Limb (tissue), 2 donors: ENCODE measurements around the gene TRMT2A.
"Not testable (repeated sequence)": the region's sequence is repeated elsewhere in the genome, so short reads cannot be mapped to it uniquely, and the experiment has no call there.

Experiments
- DNase-seq, 2 donors: peaks; one replicate each; pipeline ENCODE4 v3.0.0-alpha.2; 2016; ENCODE audit errors: extremely low spot score in 2 of 2

Gene TRMT2A

GRCh38 chr22:20116951-20117632, at the start of gene TRMT2A:
Gene TRMT2A, minus strand, starts transcription at chr22:20117226. Its CDS starts 320 bp downstream, at chr22:20116906.
- DNase-seq, result peak; percentile 97 to 99

GRCh38 chr22:20166703-20167102, 49.7 kb upstream of the TRMT2A start:
- no peak for DNase-seq

GRCh38 chr22:20165913-20166312, 48.9 kb upstream of the TRMT2A start:
- DNase-seq, result no peak

GRCh38 chr22:20165421-20165820, 48.4 kb upstream of the TRMT2A start:
- no peak for DNase-seq

GRCh38 chr22:20164863-20165262, 47.8 kb upstream of the TRMT2A start:
- DNase-seq, result no peak

GRCh38 chr22:20160041-20160440, 43.0 kb upstream of the TRMT2A start:
- no peak for DNase-seq

- not testable (repeated sequence) for DNase-seq
These were observed 42.5 kb upstream of the TRMT2A start for GRCh38 chr22:20159531-20159930.

- peak; percentile 32 to 66 for DNase-seq
These were observed 42.0 kb upstream of the TRMT2A start for GRCh38 chr22:20159076-20159475.

- no peak for DNase-seq
These were observed 41.5 kb upstream of the TRMT2A start for GRCh38 chr22:20158391-20159036.

GRCh38 chr22:20157430-20158183, 40.6 kb upstream of the TRMT2A start:
- DNase-seq, result no peak

- DNase-seq, result peak; percentile 84 to 95
These were observed 39.8 kb upstream of the TRMT2A start for GRCh38 chr22:20156611-20157429.

GRCh38 chr22:20156042-20156389, 39.0 kb upstream of the TRMT2A start:
- no peak for DNase-seq

- peak in 1 of 2 donors; percentile 74 for DNase-seq
These were observed 38.5 kb upstream of the TRMT2A start for GRCh38 chr22:20155330-20156041.

- no peak for DNase-seq
These were observed 37.7 kb upstream of the TRMT2A start for GRCh38 chr22:20154602-20155187.

- DNase-seq, result no peak
These were observed 36.9 kb upstream of the TRMT2A start for GRCh38 chr22:20153945-20154344.

- DNase-seq, result no peak
These were observed 35.5 kb upstream of the TRMT2A start for GRCh38 chr22:20152464-20152890.

GRCh38 chr22:20151276-20151588, 34.2 kb upstream of the TRMT2A start:
- no peak for DNase-seq

GRCh38 chr22:20150381-20151275, 33.6 kb upstream of the TRMT2A start, which contains the start of gene CCDC188:
Gene CCDC188, minus strand, starts transcription at chr22:20151055. Its CDS starts 69 bp downstream, at chr22:20150986.
- no peak for DNase-seq
